OCI-LY7 (cell line): ENCODE results near the gene DYNC1I1.

ENCODE experiments used
- CTCF ChIP-seq: fragments of 200-600 bp; sonication (generic); conservative IDR thresholded peaks from 2 replicates; pipeline ENCODE4 v1.5.1; 2014; ENCODE audit warnings: mild to moderate bottlenecking, antibody characterized with exemption, low read length, moderate library complexity, mixed read lengths
- EZH2phosphoT487 ChIP-seq: fragments of 200-600 bp; sonication (generic); IDR thresholded peaks from 2 replicates; pipeline ENCODE4 v1.6.1; 2018; ENCODE audit warnings: low read depth, borderline replicate concordance, mild to moderate bottlenecking, mixed run types, antibody characterized with exemption, low read length, moderate library complexity, mixed read lengths

- no peak for TF ChIP-seq CTCF
- no peak for TF ChIP-seq EZH2phosphoT487
Measured at GRCh38 chr7:96136600-96137239, 364.4 kb downstream of the DYNC1I1 start.
